Osteoblast (primary cell): ENCODE results near the gene USP28. TPM values are rescaled to one million over a fixed set of nuclear protein-coding genes. Genes with fewer than 3 reads are reported as not detected.

Experiments used
- DNase-seq: peaks from one replicate; pipeline ENCODE4 v3.0.0; 2011; ENCODE audit warnings: low spot score, mixed read lengths; ENCODE audit not compliant: insufficient read length; ENCODE audit errors: missing footprints
- H2AFZ ChIP-seq: 2 replicates; pipeline ENCODE4 v1.6.0; 2011; ENCODE audit warnings: mild to moderate bottlenecking, low read length
- H3K27ac ChIP-seq: 2 replicates; pipeline ENCODE4 v1.5.1; 2011; ENCODE audit warnings: mild to moderate bottlenecking, low read depth, low read length, moderate library complexity
- H3K27me3 ChIP-seq: 2 replicates; pipeline ENCODE4 v1.6.0; 2012; ENCODE audit warnings: mild to moderate bottlenecking, control low read depth, inconsistent platforms, low read length, moderate library complexity; ENCODE audit not compliant: insufficient read depth
- H3K36me3 ChIP-seq: 2 replicates; pipeline ENCODE4 v1.5.1; 2011; ENCODE audit warnings: mild to moderate bottlenecking, low read length, control low read depth, moderate library complexity; ENCODE audit not compliant: insufficient read depth
- H3K4me1 ChIP-seq: 2 replicates; pipeline ENCODE4 v1.5.1; 2011; ENCODE audit warnings: mild to moderate bottlenecking, low read length, control low read depth, moderate library complexity; ENCODE audit not compliant: insufficient read depth
- H3K4me2 ChIP-seq: 2 replicates; pipeline ENCODE4 v1.6.0; 2011; ENCODE audit warnings: mild to moderate bottlenecking, low read length; ENCODE audit not compliant: insufficient read depth
- H3K4me3 ChIP-seq: fragments of 200-600 bp; sonication (generic); 3 replicates; pipeline ENCODE4 v1.5.1; 2012; ENCODE audit warnings: mild to moderate bottlenecking, low read length, inconsistent platforms; ENCODE audit not compliant: insufficient read depth
- H3K79me2 ChIP-seq: 2 replicates; pipeline ENCODE4 v1.6.0; 2012; ENCODE audit warnings: mild to moderate bottlenecking, low read length, control low read depth, inconsistent platforms; ENCODE audit not compliant: insufficient read depth
- H3K9me3 ChIP-seq: 2 replicates; pipeline ENCODE4 v1.5.1; 2011; ENCODE audit warnings: low read depth, low read length, control low read depth
- H4K20me1 ChIP-seq: 2 replicates; pipeline ENCODE4 v1.6.0; 2012; ENCODE audit warnings: mild to moderate bottlenecking, low read length, control low read depth; ENCODE audit not compliant: insufficient read depth
- total RNA-seq: library from RNA; depleted of rRNA; stranded (reverse); fragments of >200 nt; gene quantifications from 2 replicates; pipeline ENCODE4 v1.2.3, GENCODE V29; 2012
- TF ChIP-seq, protein P1 (sequence below): IDR thresholded peaks from 2 replicates; pipeline ENCODE4 v1.5.1; 2011; ENCODE audit warnings: mild to moderate bottlenecking, low read depth, low read length, moderate library complexity; ENCODE audit errors: extremely low read depth

Gene USP28
- total RNA-seq, 1 donor: 31.5 TPM

DNA sequence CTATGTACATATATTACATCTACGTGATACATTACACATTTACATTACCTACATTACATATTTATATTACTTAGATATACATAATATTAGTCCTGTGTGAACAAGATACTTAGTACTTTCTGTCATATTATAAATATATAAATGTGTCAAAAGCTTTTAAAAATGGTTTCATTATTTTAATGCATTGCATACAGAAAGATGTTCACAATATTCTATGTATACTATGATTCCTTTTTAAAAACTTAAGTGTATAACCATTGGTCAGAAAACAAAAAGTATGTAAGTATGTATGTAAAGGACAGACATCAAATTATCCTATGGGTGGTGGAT lies 101.2 kb downstream of the USP28 start:
- H3K9me3 ChIP-seq: no peaks in the 10 kb centered on the region
- H3K27me3 ChIP-seq: peaks cover 5% of the 10 kb centered on the region
- H3K79me2 ChIP-seq: peaks cover 35% of the 10 kb centered on the region
- peak overlapping the region; percentile 78 for H3K4me2 ChIP-seq
- peak overlapping the region; percentile 83 for H2AFZ ChIP-seq
- no peaks in the 10 kb centered on the region for H4K20me1 ChIP-seq
- H3K4me1 ChIP-seq: peaks cover 17% of the 10 kb centered on the region
- H3K27ac ChIP-seq: no peak overlapping the region
- no peak for DNase-seq
- H3K36me3 ChIP-seq: peaks cover under 1% of the 10 kb centered on the region
- TF ChIP-seq, protein P1, sequence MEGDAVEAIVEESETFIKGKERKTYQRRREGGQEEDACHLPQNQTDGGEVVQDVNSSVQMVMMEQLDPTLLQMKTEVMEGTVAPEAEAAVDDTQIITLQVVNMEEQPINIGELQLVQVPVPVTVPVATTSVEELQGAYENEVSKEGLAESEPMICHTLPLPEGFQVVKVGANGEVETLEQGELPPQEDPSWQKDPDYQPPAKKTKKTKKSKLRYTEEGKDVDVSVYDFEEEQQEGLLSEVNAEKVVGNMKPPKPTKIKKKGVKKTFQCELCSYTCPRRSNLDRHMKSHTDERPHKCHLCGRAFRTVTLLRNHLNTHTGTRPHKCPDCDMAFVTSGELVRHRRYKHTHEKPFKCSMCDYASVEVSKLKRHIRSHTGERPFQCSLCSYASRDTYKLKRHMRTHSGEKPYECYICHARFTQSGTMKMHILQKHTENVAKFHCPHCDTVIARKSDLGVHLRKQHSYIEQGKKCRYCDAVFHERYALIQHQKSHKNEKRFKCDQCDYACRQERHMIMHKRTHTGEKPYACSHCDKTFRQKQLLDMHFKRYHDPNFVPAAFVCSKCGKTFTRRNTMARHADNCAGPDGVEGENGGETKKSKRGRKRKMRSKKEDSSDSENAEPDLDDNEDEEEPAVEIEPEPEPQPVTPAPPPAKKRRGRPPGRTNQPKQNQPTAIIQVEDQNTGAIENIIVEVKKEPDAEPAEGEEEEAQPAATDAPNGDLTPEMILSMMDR: no peak
- peak overlapping the region; percentile 99 for H3K4me3 ChIP-seq

- H3K27ac ChIP-seq: peak within 1 kb of the TSS; percentile 92
- peak within 1 kb of the TSS; percentile 92 for H3K4me2 ChIP-seq
- DNase-seq: peak; percentile 96
- H3K27me3 ChIP-seq: peaks cover 5% of the 10 kb centered on the region
- TF ChIP-seq, protein P1: peak; percentile 96
- H3K4me1 ChIP-seq: peaks cover 17% of the 10 kb centered on the region
- peaks cover 40% of the 10 kb centered on the region for H3K79me2 ChIP-seq
- peak within 1 kb of the TSS; percentile 99 for H2AFZ ChIP-seq
- no peaks in the 10 kb centered on the region for H4K20me1 ChIP-seq
- peaks cover 6% of the 10 kb centered on the region for H3K36me3 ChIP-seq
- H3K9me3 ChIP-seq: no peaks in the 10 kb centered on the region
- peak within 1 kb of the TSS; percentile 99 for H3K4me3 ChIP-seq
Observed at GRCh38 chr11:113773416-113774173, 101.8 kb downstream of the USP28 start, which contains the start of gene ZW10. ZW10 (minus strand) TSS chr11:113773692; CDS start chr11:113773666, 26 bp downstream.

GRCh38 chr11:113773092-113773415 lies 102.3 kb downstream of the USP28 start:
- H3K4me3 ChIP-seq: peak overlapping the region; percentile 99
- no peak for DNase-seq

GRCh38 chr11:113771964-113772363 lies 103.4 kb downstream of the USP28 start:
- Histone ChIP-seq H2AFZ (no peak overlapping the region), H3K79me2 (peaks cover 54% of the 10 kb centered on the region), H3K4me2 (peak overlapping the region; percentile 92)

More at GRCh38 chr11:113773092-113773415, 102.3 kb downstream of the USP28 start:
- peak overlapping the region; percentile 92 for H3K27ac ChIP-seq
- H4K20me1 ChIP-seq: no peaks in the 10 kb centered on the region
- no peaks in the 10 kb centered on the region for H3K9me3 ChIP-seq
- peaks cover 5% of the 10 kb centered on the region for H3K27me3 ChIP-seq
- H3K4me2 ChIP-seq: peak overlapping the region; percentile 92
- peaks cover 11% of the 10 kb centered on the region for H3K36me3 ChIP-seq
- H2AFZ ChIP-seq: peak overlapping the region; percentile 99
- TF ChIP-seq, protein P1: no peak
- H3K4me1 ChIP-seq: peaks cover 13% of the 10 kb centered on the region
- H3K79me2 ChIP-seq: peaks cover 45% of the 10 kb centered on the region

More at GRCh38 chr11:113771964-113772363, 103.4 kb downstream of the USP28 start:
- Histone ChIP-seq H3K4me1 (peaks cover 10% of the 10 kb centered on the region), H3K4me3 (no peak overlapping the region), H3K27me3 (peaks cover 5% of the 10 kb centered on the region), H4K20me1 (no peaks in the 10 kb centered on the region), H3K27ac (no peak overlapping the region), H3K36me3 (peaks cover 12% of the 10 kb centered on the region), H3K9me3 (no peaks in the 10 kb centered on the region)
- no peak for DNase-seq
- TF ChIP-seq, protein P1: no peak
